Mucosa of descending colon (tissue), 3 donors: ENCODE data around the gene MPPE1. TPM values are rescaled to one million over a fixed set of nuclear protein-coding genes. Genes with fewer than 3 reads are reported as not detected.
"Not testable (repeated sequence)": the region's sequence is repeated elsewhere in the genome, so short reads cannot be mapped to it uniquely, and the experiment has no call there.

Experiments used
- ATAC-seq: fragments of 200-7000 bp; cut with Tn5 transposase; one replicate; pipeline ENCODE4 v1.9.1; 2020; ENCODE audit warnings: mild to moderate bottlenecking, moderate library complexity
- DNase-seq, 3 donors: peaks; one replicate each; pipeline ENCODE4 v3.0.0-alpha.2; 2020
- H3K36me3 ChIP-seq: fragments of 200-600 bp; one replicate; pipeline ENCODE4 v1.8.0; 2021; ENCODE audit warnings: low read depth, mild to moderate bottlenecking
- H3K4me1 ChIP-seq: fragments of 200-600 bp; one replicate; pipeline ENCODE4 v1.8.0; 2021; ENCODE audit warnings: low read depth, mild to moderate bottlenecking
- H3K4me3 ChIP-seq: fragments of 200-600 bp; one replicate; pipeline ENCODE4 v1.8.0; 2021; ENCODE audit warnings: mild to moderate bottlenecking
- H3K9me3 ChIP-seq: fragments of 200-600 bp; one replicate; pipeline ENCODE4 v1.8.0; 2021; ENCODE audit warnings: mild to moderate bottlenecking
- intact Hi-C, 2 donors: fragments of 100-400 bp; cut with DNase I in 1 of 2; cut with micrococcal nuclease in 1 of 2; formaldehyde crosslinking; loops; one replicate each; pipeline versions ENCODE4 v1.11.0 to v1.11.1; 2022; cut with DNase I, micrococcal nuclease
- total RNA-seq, 3 donors: library from RNA; stranded (reverse); fragmentation: NEBNext Ultra II Directional in 2 of 3; extraction: Animal tissue kit (Norgen Biotek cat#: 25700) in 2 of 3; gene quantifications; one replicate each; pipeline versions ENCODE4 v1.2.1 to v1.2.4, GENCODE V29; 2021 to 2023
- TF ChIP-seq, protein P1 (sequence below): fragments of 200-600 bp; IDR thresholded peaks from one replicate; pipeline ENCODE4 v1.8.0; 2022; ENCODE audit warnings: antibody characterized with exemption, mild to moderate bottlenecking
- donor health status: DM: no; HTN: no; CAD: no; lungs with moderate emphysema.
- donor health status: DM: no; HTN: no; CAD: no.
- donor health status: DM: no; HTN: yes; CAD: no.

The MPPE1 gene
- total RNA-seq, 3 donors from 2014 or later: 56.7 to 103 (median 68.8) TPM

GRCh38 chr18:11861583-11862288 is 46.4 kb downstream of the MPPE1 start:
- H3K4me1 ChIP-seq: peaks cover 14% of the 10 kb centered on the region
- no peak overlapping the region for H3K4me3 ChIP-seq
- TF ChIP-seq, protein P1, sequence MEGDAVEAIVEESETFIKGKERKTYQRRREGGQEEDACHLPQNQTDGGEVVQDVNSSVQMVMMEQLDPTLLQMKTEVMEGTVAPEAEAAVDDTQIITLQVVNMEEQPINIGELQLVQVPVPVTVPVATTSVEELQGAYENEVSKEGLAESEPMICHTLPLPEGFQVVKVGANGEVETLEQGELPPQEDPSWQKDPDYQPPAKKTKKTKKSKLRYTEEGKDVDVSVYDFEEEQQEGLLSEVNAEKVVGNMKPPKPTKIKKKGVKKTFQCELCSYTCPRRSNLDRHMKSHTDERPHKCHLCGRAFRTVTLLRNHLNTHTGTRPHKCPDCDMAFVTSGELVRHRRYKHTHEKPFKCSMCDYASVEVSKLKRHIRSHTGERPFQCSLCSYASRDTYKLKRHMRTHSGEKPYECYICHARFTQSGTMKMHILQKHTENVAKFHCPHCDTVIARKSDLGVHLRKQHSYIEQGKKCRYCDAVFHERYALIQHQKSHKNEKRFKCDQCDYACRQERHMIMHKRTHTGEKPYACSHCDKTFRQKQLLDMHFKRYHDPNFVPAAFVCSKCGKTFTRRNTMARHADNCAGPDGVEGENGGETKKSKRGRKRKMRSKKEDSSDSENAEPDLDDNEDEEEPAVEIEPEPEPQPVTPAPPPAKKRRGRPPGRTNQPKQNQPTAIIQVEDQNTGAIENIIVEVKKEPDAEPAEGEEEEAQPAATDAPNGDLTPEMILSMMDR: no peak
- intact Hi-C loops: no loop called here
- ATAC-seq (no peak), DNase-seq (no peak)
- H3K36me3 ChIP-seq: no peaks in the 10 kb centered on the region
- no peaks in the 10 kb centered on the region for H3K9me3 ChIP-seq

DNA sequence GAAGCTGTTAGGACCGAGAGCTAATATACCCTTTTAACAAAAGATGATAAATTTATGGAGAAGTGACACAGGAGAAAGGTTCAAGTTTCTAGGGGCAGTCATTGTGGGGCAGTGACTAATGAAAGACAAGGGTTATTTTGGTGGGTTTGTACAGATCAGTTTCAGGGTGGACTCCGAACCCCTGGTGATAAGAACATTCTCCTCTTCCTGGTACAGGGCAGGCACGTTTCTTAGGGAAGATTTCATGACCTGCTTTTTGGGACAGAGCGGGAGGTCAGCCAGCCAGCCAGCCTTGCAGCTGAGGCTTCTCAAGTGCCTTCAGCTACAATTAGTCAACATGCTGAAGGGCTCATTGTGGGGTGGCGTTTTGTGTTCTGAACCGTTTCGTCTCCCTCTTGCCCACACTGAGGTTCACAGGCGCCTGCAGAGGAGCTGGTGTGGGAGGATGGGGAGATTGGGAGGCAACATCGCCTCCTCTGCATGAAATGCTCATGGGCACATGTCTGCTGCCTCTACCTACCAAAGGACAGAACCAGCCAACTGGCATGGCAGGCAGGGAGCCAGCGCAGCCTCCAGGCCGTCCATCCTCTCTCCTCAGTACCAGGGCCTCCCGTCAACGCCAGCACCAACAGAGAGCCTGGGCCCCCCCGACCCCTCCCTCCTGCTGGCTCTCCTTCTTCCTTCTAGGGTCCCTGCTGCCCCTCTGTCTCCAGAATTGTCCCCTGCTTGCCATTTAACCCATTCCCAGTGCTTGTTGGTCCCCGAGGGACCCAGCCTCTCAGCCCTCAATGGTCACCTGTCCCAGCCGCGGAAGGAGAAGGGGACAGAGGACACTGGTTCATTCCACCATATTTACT is 47.3 kb downstream of the MPPE1 start:
- H3K36me3 ChIP-seq: no peaks in the 10 kb centered on the region
- TF ChIP-seq, protein P1: no peak
- DNase-seq (no peak), ATAC-seq (no peak)
- peaks cover 19% of the 10 kb centered on the region for H3K4me1 ChIP-seq
- no peak overlapping the region for H3K4me3 ChIP-seq
- H3K9me3 ChIP-seq: no peaks in the 10 kb centered on the region
- intact Hi-C loops: no loop called here

GRCh38 chr18:11859903-11860407 is 48.2 kb downstream of the MPPE1 start:
- DNase-seq: no peak
- intact Hi-C loops: loop anchor here (10.0 kb wide), 1 partner anchor 45 kb away; the partner anchor contains the start of gene MPPE1 (in 2 of the 2)
- TF ChIP-seq, protein P1: no peak
- no peaks in the 10 kb centered on the region for H3K9me3 ChIP-seq
- H3K4me1 ChIP-seq: peaks cover 19% of the 10 kb centered on the region
- no peaks in the 10 kb centered on the region for H3K36me3 ChIP-seq
- ATAC-seq: peak; percentile 62
- no peak overlapping the region for H3K4me3 ChIP-seq

- TF ChIP-seq, protein P1: no peak
- no peaks in the 10 kb centered on the region for H3K36me3 ChIP-seq
- ATAC-seq (no peak), DNase-seq (no peak)
- intact Hi-C loops: loop anchor here (10.0 kb wide), 1 partner anchor 45 kb away; the partner anchor contains the start of gene MPPE1 (in 2 of the 2)
- no peak overlapping the region for H3K4me3 ChIP-seq
- H3K4me1 ChIP-seq: peaks cover 19% of the 10 kb centered on the region
- no peaks in the 10 kb centered on the region for H3K9me3 ChIP-seq
Observed at GRCh38 chr18:11859282-11859830, 48.8 kb downstream of the MPPE1 start.

DNA sequence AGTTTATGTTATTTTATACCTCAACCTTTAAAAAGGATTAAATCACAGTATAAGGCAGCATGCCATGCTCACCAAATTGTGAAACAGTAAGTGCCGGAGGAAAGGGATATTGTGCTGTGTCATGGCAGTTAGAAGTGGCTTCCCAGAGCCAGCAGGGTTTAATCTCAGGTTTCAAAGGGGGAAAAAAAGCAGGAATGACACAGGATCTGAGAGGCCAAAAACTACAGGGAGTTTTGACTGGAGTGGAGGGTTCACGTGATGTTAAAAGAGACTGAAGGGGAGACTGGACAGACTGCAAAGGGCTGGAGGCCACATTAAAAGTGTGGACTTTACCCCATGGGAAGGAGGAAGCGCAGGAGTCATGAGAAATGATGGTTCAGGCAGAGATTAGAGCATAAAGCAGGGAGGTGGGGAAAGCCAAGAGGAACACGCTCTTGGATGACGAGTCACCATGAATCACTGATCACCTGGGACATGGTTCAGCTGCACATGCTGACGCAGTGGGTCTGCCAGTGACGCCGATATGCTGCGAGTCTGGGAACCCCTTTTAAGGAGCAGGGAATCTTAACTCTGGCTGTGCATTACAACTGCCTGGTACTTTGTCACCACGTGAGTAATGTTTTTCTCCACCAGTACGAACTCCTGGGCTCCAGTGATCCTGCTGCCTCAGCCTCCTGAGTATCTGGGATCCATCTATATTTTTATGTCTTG is 50.8 kb downstream of the MPPE1 start:
- ATAC-seq: peak; percentile 90
- Histone ChIP-seq H3K9me3 (no peaks in the 10 kb centered on the region), H3K4me1 (peaks cover 33% of the 10 kb centered on the region), H3K4me3 (no peak overlapping the region), H3K36me3 (no peaks in the 10 kb centered on the region)
- intact Hi-C loops: loop anchor here (10.0 kb wide), 1 partner anchor 47 kb away; the partner anchor contains the start of gene MPPE1 (in 2 of the 2)
- DNase-seq: peak; percentile 73 to 82 (median 81)
- TF ChIP-seq, protein P1: no peak

- peak in 1 of 3 donors; percentile 23 for DNase-seq
- H3K9me3 ChIP-seq, H3K4me3 ChIP-seq, H3K36me3 ChIP-seq, ATAC-seq: not testable (repeated sequence)
- intact Hi-C loops: loop anchor here (10.0 kb wide), 1 partner anchor 50 kb away; the partner anchor contains the start of gene MPPE1 (in 2 of the 2)
- H3K4me1 ChIP-seq: peaks cover 34% of the 10 kb centered on the region
Observed at GRCh38 chr18:11854554-11854953, 53.6 kb downstream of the MPPE1 start.
